HFF-Myc (cell line): Measurements from ENCODE around the gene NHERF1.

ENCODE experiments used
- DNase-seq: peaks from one replicate; pipeline ENCODE4 v3.0.0-alpha.2; 2011; ENCODE audit warnings: low read depth; ENCODE audit errors: extremely low read depth
- H3K4me3 ChIP-seq: replicated peaks from 2 replicates; pipeline ENCODE4 v1.5.1; 2011; ENCODE audit warnings: low read depth, mild to moderate bottlenecking, control low read depth, low read length
- TF ChIP-seq, protein P1 (sequence below): IDR thresholded peaks from 2 replicates; pipeline ENCODE4 v1.5.1; 2012; ENCODE audit warnings: mild to moderate bottlenecking, low read depth, low read length, control low read depth; ENCODE audit errors: missing control alignments

The NHERF1 gene

DNA sequence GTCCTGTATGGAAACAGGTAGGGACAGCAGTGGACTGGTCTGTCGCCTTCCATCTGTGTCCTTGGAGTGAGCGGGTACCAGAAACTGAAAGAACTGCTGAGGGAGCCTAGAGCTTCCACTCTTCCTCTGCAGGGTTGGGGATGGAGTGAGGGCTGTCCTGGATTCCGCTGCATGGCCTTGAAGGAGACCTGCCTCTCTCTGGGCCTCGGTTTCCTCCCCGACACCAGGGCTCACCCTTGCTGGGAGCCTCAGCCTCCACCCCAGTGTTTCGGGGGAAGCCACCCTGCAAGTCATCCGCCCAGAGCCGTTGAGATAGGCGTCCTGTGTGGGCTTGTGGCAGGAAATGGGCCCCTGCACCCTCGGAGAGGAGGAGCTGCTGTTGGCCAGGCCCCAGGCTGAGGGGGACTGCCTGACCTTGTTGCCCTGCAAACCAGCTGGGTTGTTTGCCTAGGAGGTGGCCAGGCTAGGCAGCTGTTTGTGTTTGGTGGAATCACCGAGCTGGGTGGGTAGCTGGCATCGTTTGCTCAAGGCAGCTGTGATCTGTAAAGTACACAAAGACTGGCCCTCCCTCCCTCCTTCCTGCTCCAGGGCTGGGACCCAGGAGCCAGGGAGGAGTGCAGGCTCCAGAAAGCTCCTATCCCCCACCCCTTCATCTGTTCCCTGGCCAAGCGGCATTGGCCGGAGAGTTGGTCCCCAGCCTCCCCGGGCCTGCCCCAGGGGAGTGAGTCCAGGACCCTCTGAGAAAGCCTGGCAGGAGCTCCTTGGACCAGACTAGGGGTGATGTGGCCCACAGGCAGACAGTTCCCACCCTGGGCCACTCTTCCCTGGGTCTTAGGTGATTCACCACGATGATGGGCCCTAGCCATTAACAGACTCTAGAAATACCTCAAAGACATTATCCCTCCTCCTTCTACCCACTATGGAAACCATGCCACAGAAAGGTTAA, 10.1 kb upstream of the NHERF1 start:
- no peak for DNase-seq
- no peak overlapping the region for H3K4me3 ChIP-seq
- TF ChIP-seq, protein P1, sequence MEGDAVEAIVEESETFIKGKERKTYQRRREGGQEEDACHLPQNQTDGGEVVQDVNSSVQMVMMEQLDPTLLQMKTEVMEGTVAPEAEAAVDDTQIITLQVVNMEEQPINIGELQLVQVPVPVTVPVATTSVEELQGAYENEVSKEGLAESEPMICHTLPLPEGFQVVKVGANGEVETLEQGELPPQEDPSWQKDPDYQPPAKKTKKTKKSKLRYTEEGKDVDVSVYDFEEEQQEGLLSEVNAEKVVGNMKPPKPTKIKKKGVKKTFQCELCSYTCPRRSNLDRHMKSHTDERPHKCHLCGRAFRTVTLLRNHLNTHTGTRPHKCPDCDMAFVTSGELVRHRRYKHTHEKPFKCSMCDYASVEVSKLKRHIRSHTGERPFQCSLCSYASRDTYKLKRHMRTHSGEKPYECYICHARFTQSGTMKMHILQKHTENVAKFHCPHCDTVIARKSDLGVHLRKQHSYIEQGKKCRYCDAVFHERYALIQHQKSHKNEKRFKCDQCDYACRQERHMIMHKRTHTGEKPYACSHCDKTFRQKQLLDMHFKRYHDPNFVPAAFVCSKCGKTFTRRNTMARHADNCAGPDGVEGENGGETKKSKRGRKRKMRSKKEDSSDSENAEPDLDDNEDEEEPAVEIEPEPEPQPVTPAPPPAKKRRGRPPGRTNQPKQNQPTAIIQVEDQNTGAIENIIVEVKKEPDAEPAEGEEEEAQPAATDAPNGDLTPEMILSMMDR = no peak

DNA sequence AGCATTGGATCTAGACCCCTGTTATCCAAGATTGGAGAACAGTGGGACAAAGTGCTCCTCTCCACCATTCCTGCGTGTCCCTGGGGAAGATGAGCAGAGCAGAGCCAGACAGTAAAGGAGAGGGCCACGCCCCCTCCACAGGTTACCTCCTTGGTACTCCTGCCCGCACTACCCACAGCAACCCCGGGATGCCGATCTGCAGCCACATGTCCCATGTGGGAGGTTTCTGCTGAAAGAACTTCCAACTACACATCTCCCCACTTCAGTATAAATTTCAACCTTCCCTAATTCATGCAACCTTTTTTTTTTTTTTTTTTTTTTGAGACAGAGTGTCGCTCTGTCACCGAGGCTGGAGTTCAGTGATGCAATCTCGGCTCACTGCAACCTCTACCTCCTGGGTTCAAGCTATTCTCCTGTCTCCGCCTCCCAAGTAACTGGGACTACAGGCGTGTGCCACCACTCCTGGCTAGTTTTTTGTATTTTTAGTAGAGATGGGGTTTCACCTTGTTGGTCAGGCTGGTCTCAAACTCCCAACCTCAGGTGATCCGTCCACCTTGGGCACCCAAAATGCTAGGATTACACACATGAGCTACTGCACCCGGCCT, 9.1 kb upstream of the NHERF1 start:
- H3K4me3 ChIP-seq = no peak overlapping the region
- TF ChIP-seq, protein P1 = no peak

DNA sequence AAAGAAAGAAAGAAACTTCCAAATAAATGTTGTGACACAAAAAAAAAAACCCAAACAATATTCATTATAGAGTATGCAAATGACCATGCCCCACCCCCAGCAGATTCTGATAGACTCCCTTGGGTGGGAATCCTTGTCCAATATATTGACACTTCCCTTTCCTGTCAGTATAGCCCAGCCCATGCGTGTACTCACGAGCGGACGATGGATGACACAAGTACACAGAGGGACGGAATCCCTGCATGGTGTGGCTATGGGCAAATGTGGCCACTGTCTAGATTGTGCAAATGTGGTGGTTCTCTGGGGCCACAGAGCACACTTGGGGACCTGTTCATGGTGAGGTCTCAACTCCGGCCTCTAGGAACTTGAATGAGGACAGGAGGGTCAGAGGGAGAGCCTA, 8.3 kb upstream of the NHERF1 start:
- no peak for DNase-seq
- no peak overlapping the region for H3K4me3 ChIP-seq
- TF ChIP-seq, protein P1 = no peak

More for the DNA sequence above, 9.1 kb upstream of the NHERF1 start:
- no peak for DNase-seq

DNA sequence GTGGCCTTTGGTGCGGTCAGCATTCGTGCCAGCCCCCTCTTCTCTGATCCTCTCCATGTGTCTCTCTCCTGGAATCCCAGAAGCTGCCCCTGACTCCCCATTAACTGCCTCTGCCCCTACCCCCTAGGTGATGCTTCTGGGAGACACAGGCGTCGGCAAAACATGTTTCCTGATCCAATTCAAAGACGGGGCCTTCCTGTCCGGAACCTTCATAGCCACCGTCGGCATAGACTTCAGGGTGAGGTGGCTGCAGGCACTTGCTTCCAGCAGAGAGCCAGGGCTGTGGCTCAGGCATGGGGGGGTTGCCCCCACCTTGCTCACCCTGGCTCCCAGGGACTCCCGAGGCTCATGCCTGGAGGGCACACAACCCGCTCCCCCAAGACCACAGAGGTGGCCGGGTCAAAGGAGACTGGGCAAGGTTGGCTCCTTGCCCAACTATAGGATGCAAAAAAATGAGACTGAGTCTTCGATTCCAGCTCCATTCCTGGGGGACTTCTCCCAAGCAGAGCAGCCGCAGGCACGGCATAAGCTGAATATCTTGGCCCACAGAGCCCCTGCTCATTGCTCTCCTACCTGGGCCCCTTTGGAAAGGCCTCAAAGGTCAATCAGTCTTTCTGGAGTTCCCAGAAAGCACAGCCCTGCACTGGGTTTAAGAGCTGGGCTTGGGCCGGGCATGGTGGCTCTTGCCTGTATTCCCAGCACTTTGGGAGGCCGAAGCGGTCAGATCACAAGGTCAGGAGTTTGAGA, 7.6 kb upstream of the NHERF1 start:
- DNase-seq = no peak
- no peak overlapping the region for H3K4me3 ChIP-seq
- TF ChIP-seq, protein P1 = no peak

DNA sequence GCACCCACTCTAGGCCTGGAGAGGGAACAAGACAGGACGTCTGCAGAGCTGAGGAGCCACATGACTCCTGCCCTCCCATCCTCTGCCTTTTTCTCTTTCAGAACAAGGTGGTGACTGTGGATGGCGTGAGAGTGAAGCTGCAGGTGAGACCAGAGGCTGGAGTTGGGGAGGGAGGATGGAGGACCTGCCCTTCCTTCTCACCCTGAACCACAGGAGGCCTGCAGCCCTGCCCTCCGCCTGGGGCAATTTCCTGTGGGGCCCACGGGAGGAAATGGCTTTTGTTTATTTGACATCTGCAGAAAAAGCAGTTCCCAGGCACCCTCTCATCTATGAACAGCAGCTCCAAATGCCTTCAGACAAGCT, 6.3 kb upstream of the NHERF1 start:
- H3K4me3 ChIP-seq = no peak overlapping the region
- TF ChIP-seq, protein P1 = no peak
- DNase-seq = no peak

DNA sequence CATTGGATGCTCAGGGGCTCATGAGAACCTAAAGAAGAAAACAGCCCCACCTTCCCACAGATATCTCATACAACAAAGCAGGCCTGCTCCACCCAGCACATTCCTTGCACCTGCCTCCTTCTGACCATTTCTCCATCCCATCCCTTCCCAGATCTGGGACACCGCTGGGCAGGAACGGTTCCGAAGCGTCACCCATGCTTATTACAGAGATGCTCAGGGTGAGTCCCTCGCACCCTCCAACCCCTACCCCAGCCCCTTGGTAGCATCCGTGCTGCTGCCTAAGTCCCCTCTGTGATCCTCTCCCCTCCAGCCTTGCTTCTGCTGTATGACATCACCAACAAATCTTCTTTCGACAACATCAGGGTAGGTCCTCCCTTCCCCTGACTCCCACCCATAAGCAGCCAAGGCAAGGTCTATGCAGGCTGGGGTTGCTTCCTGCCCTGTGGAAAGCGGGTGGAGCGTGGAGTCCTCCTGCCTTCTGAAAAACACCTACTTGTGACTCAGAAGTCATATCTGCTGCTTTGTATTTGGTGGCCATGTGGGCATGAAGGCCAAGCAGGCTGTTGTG, 5.4 kb upstream of the NHERF1 start:
- no peak overlapping the region for H3K4me3 ChIP-seq
- TF ChIP-seq, protein P1 = no peak
- no peak for DNase-seq
